ENCODE results near the gene TIMM10B. TPM values are rescaled to one million over a fixed set of nuclear protein-coding genes. Genes with fewer than 3 reads are reported as not detected.
A peak's percentile ranks its signal among the peaks of the same experiment; 100 is the strongest.

The TIMM10B gene
- total and polyA plus RNA-seq, 4 donors: 20.5 to 43.4 (median 32.0) TPM

- 93 to 96% methylated on average over 12 of the region's 12 CpGs for WGBS, 2 donors
- Histone ChIP-seq H3K9me3 (ENCODE audit: control insufficient read depth in 4 of 4, insufficient read depth in 3 of 4, low read length in 3 of 4) (no peaks in the 10 kb centered on the region), H3K4me1 (ENCODE audit: control insufficient read depth in 5 of 5, insufficient read depth in 5 of 5, low read length in 5 of 5) (no peaks in the 10 kb centered on the region), H3K9ac (ENCODE audit: insufficient read depth in 1 of 2, low read length in 2 of 2) (no peak overlapping the region), H3K4me3 (no peak overlapping the region), H3K36me3 (ENCODE audit: control insufficient read depth in 4 of 4, insufficient read depth in 4 of 4, low read length in 4 of 4) (no peaks in the 10 kb centered on the region), H3K27ac (ENCODE audit: low read depth in 1 of 2, low read length in 1 of 2) (no peak overlapping the region), H3K27me3 (ENCODE audit: control insufficient read depth in 3 of 3, insufficient read depth in 3 of 3, low read length in 2 of 3) (no peaks in the 10 kb centered on the region)
- no peak for ATAC-seq (ENCODE audit: insufficient read depth, low FRiP score)
- no peak for TF ChIP-seq CTCF (IDR thresholded peaks at IDR 0.05; ENCODE audit: control extremely low read depth, extremely low read depth)
- no peak for DNase-seq
These were observed 43.9 kb upstream of the TIMM10B start for GRCh38 chr11:6437423-6437822.

DNA sequence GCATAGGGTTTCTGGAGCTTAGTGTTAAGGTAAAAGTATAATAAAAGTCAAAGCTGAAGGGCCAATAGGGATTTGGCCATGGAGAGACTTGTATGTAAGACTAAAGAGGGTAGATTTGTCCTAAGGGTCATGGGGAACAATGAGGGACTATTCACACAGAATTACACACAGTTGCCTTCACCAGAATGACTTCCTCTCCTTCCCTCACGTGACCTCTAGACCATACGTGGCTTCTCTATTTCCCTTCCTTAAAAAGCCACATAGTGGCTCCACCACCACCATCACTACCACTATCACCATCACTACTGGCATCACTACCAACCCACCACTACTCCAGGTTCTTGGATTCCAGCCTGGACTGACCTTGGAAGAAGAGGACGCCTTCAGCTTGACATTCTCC lies 43.3 kb upstream of the TIMM10B start:
- H3K9me3 ChIP-seq (ENCODE audit: control insufficient read depth in 4 of 4, insufficient read depth in 3 of 4, low read length in 3 of 4): no peaks in the 10 kb centered on the region
- no peak overlapping the region for H3K4me3 ChIP-seq
- H3K9ac ChIP-seq (ENCODE audit: insufficient read depth in 1 of 2, low read length in 2 of 2): no peak overlapping the region
- 47 to 62% methylated on average over 3 of the region's 3 CpGs for WGBS, 2 donors
- DNase-seq: no peak
- no peaks in the 10 kb centered on the region for H3K36me3 ChIP-seq (ENCODE audit: control insufficient read depth in 4 of 4, insufficient read depth in 4 of 4, low read length in 4 of 4)
- no peak overlapping the region for H3K27ac ChIP-seq (ENCODE audit: low read depth in 1 of 2, low read length in 1 of 2)
- no peaks in the 10 kb centered on the region for H3K27me3 ChIP-seq (ENCODE audit: control insufficient read depth in 3 of 3, insufficient read depth in 3 of 3, low read length in 2 of 3)
- TF ChIP-seq CTCF (IDR thresholded peaks at IDR 0.05; ENCODE audit: control extremely low read depth, extremely low read depth): no peak
- peak; percentile 48 for ATAC-seq (ENCODE audit: insufficient read depth, low FRiP score)
- H3K4me1 ChIP-seq (ENCODE audit: control insufficient read depth in 5 of 5, insufficient read depth in 5 of 5, low read length in 5 of 5): no peaks in the 10 kb centered on the region

- no peaks in the 10 kb centered on the region for H3K4me1 ChIP-seq (ENCODE audit: control insufficient read depth in 5 of 5, insufficient read depth in 5 of 5, low read length in 5 of 5)
- H3K36me3 ChIP-seq (ENCODE audit: control insufficient read depth in 4 of 4, insufficient read depth in 4 of 4, low read length in 4 of 4): no peaks in the 10 kb centered on the region
- peak; percentile 59 for ATAC-seq (ENCODE audit: insufficient read depth, low FRiP score)
- 3 to 25% methylated on average over 1 of the region's 1 CpG for WGBS, 2 donors
- H3K27me3 ChIP-seq (ENCODE audit: control insufficient read depth in 3 of 3, insufficient read depth in 3 of 3, low read length in 2 of 3): no peaks in the 10 kb centered on the region
- no peak overlapping the region for H3K4me3 ChIP-seq
- H3K9me3 ChIP-seq (ENCODE audit: control insufficient read depth in 4 of 4, insufficient read depth in 3 of 4, low read length in 3 of 4): no peaks in the 10 kb centered on the region
- no peak overlapping the region for H3K27ac ChIP-seq (ENCODE audit: low read depth in 1 of 2, low read length in 1 of 2)
- peak; percentile 42 for TF ChIP-seq CTCF (IDR thresholded peaks at IDR 0.05; ENCODE audit: control extremely low read depth, extremely low read depth)
- no peak overlapping the region for H3K9ac ChIP-seq (ENCODE audit: insufficient read depth in 1 of 2, low read length in 2 of 2)
- DNase-seq: peak; percentile 56 to 67 (median 60)
These were observed 42.2 kb upstream of the TIMM10B start for GRCh38 chr11:6438979-6439571.

DNA sequence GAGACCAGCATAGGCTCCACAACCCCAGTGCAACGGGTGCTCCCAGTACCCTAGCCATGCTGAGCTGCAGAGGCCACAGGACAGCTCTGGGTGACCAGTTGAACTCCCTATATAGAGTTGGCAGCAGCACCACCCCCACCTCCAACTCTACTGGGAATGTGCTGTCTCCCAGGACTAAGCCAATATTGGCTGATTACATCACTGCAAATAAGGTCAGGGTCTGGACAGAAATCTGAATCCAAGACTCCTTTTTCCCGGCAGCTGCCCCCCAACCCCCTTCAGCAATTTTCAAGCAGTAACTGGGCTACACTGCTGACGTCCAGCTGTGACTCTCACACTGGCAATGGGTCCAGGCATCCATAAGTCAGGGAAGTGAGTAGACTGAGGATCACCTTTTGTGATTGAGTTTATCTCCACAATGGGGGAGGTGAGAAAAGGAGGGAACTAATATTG lies 40.4 kb upstream of the TIMM10B start, which contains the start of gene HPX:
TSS of gene HPX (minus strand) at position 82 of the 453 bp plus-strand sequence. CDS start at position 58, 24 bp downstream.
- DNase-seq (no peak), ATAC-seq (ENCODE audit: insufficient read depth, low FRiP score) (no peak)
- peak within 1 kb of the TSS in 1 of 2 donors; percentile 24 for H3K27ac ChIP-seq (ENCODE audit: low read depth in 1 of 2, low read length in 1 of 2)
- H3K4me3 ChIP-seq: no peak within 1 kb of the TSS
- no peaks in the 10 kb centered on the region for H3K4me1 ChIP-seq (ENCODE audit: control insufficient read depth in 5 of 5, insufficient read depth in 5 of 5, low read length in 5 of 5)
- WGBS, 2 donors: 74 to 80% methylated on average over 3 of the region's 3 CpGs
- TF ChIP-seq CTCF (IDR thresholded peaks at IDR 0.05; ENCODE audit: control extremely low read depth, extremely low read depth): no peak
- no peaks in the 10 kb centered on the region for H3K27me3 ChIP-seq (ENCODE audit: control insufficient read depth in 3 of 3, insufficient read depth in 3 of 3, low read length in 2 of 3)
- no peak within 1 kb of the TSS for H3K9ac ChIP-seq (ENCODE audit: insufficient read depth in 1 of 2, low read length in 2 of 2)
- H3K36me3 ChIP-seq (ENCODE audit: control insufficient read depth in 4 of 4, insufficient read depth in 4 of 4, low read length in 4 of 4): no peaks in the 10 kb centered on the region
- H3K9me3 ChIP-seq (ENCODE audit: control insufficient read depth in 4 of 4, insufficient read depth in 3 of 4, low read length in 3 of 4): no peaks in the 10 kb centered on the region
